SK-N-MC (cell line): ENCODE results near the gene PRPF19.

Source experiments
- DNase-seq: peaks from one replicate; pipeline ENCODE4 v3.0.0-alpha.2; 2011; ENCODE audit warnings: low read depth, low spot score
- H3K27ac ChIP-seq: fragments of 200-600 bp; sonication (generic); 2 replicates; pipeline ENCODE4 v1.5.1; 2016; ENCODE audit warnings: mixed run types
- H3K36me3 ChIP-seq: fragments of 200-600 bp; sonication (generic); 2 replicates; pipeline ENCODE4 v1.6.1; 2017; ENCODE audit warnings: antibody characterized with exemption, low read length, mixed read lengths; ENCODE audit not compliant: insufficient read depth
- H3K4me3 ChIP-seq: fragments of 200-600 bp; sonication (generic); 2 replicates; pipeline ENCODE4 v1.5.1; 2016
- H3K9ac ChIP-seq: fragments of 200-600 bp; sonication (generic); 2 replicates; pipeline ENCODE4 v1.8.0; 2017; ENCODE audit warnings: mixed run types, mixed read lengths; ENCODE audit not compliant: insufficient read length
- H3K9me3 ChIP-seq: fragments of 200-600 bp; sonication (generic); 2 replicates; pipeline ENCODE4 v1.6.1; 2017; ENCODE audit warnings: low read depth, mild to moderate bottlenecking, antibody characterized with exemption, low read length, moderate library complexity, mixed read lengths
- EZH2 ChIP-seq: fragments of 200-600 bp; sonication (generic); IDR thresholded peaks from one replicate; pipeline ENCODE4 v1.6.1; 2017; ENCODE audit warnings: antibody characterized with exemption
- FOXP2 ChIP-seq: optimal IDR thresholded peaks from 2 replicates; pipeline ENCODE3; 2011; ENCODE audit warnings: mild to moderate bottlenecking, moderate library complexity; ENCODE audit not compliant: insufficient read depth; ENCODE audit errors: extremely low read length, control extremely low read depth
- POLR2AphosphoS5 ChIP-seq: IDR thresholded peaks from 2 replicates; pipeline ENCODE4 v1.6.1; 2012; ENCODE audit warnings: mild to moderate bottlenecking, low read depth, low read length, borderline replicate concordance

PRPF19 gene

GRCh38 chr11:60921777-60922335, 15.5 kb upstream of the PRPF19 start:
- TF ChIP-seq POLR2AphosphoS5: no peak
- no peak for TF ChIP-seq FOXP2
- no peak for TF ChIP-seq EZH2
- Histone ChIP-seq H3K9ac (no peak overlapping the region), H3K9me3 (no peaks in the 10 kb centered on the region), H3K4me3 (no peak overlapping the region), H3K27ac (no peak overlapping the region), H3K36me3 (peaks cover 53% of the 10 kb centered on the region)
- DNase-seq: no peak

- Histone ChIP-seq H3K9me3 (no peaks in the 10 kb centered on the region), H3K27ac (no peak overlapping the region), H3K4me3 (no peak overlapping the region), H3K36me3 (peaks cover 53% of the 10 kb centered on the region), H3K9ac (no peak overlapping the region)
- DNase-seq: no peak
- no peak for TF ChIP-seq FOXP2
- no peak for TF ChIP-seq POLR2AphosphoS5
- no peak for TF ChIP-seq EZH2
Measured at GRCh38 chr11:60921259-60921658, 14.9 kb upstream of the PRPF19 start.

GRCh38 chr11:60919956-60920355, 13.6 kb upstream of the PRPF19 start:
- H3K9ac ChIP-seq: no peak overlapping the region
- H3K27ac ChIP-seq: no peak overlapping the region
- H3K36me3 ChIP-seq: peaks cover 53% of the 10 kb centered on the region
- H3K9me3 ChIP-seq: no peaks in the 10 kb centered on the region
- H3K4me3 ChIP-seq: no peak overlapping the region
- TF ChIP-seq POLR2AphosphoS5: no peak
- no peak for TF ChIP-seq EZH2
- no peak for TF ChIP-seq FOXP2
- DNase-seq: no peak

- Histone ChIP-seq H3K4me3 (no peak overlapping the region), H3K9ac (no peak overlapping the region), H3K27ac (no peak overlapping the region), H3K9me3 (no peaks in the 10 kb centered on the region), H3K36me3 (peaks cover 53% of the 10 kb centered on the region)
- TF ChIP-seq EZH2: no peak
- no peak for TF ChIP-seq FOXP2
- TF ChIP-seq POLR2AphosphoS5: no peak
- DNase-seq: no peak
Measured at GRCh38 chr11:60919320-60919719, 12.9 kb upstream of the PRPF19 start.

- Histone ChIP-seq H3K36me3 (peaks cover 53% of the 10 kb centered on the region), H3K9ac (no peak overlapping the region), H3K9me3 (no peaks in the 10 kb centered on the region), H3K4me3 (no peak overlapping the region), H3K27ac (no peak overlapping the region)
- DNase-seq: no peak
- no peak for TF ChIP-seq POLR2AphosphoS5
- no peak for TF ChIP-seq EZH2
- TF ChIP-seq FOXP2: no peak
Measured at GRCh38 chr11:60918939-60919265, 12.5 kb upstream of the PRPF19 start.

- Histone ChIP-seq H3K9ac (no peak overlapping the region), H3K27ac (no peak overlapping the region), H3K4me3 (no peak overlapping the region), H3K36me3 (peaks cover 53% of the 10 kb centered on the region), H3K9me3 (no peaks in the 10 kb centered on the region)
- TF ChIP-seq EZH2: no peak
- TF ChIP-seq FOXP2: no peak
- TF ChIP-seq POLR2AphosphoS5: no peak
- no peak for DNase-seq
Measured at GRCh38 chr11:60918251-60918938, 12.0 kb upstream of the PRPF19 start.

GRCh38 chr11:60917267-60917666, 10.9 kb upstream of the PRPF19 start:
- Histone ChIP-seq H3K36me3 (peaks cover 45% of the 10 kb centered on the region), H3K4me3 (no peak overlapping the region), H3K27ac (no peak overlapping the region), H3K9ac (no peak overlapping the region), H3K9me3 (no peaks in the 10 kb centered on the region)
- no peak for DNase-seq
- TF ChIP-seq FOXP2: no peak
- TF ChIP-seq EZH2: no peak
- no peak for TF ChIP-seq POLR2AphosphoS5

GRCh38 chr11:60916669-60917206, 10.4 kb upstream of the PRPF19 start:
- H3K27ac ChIP-seq: no peak overlapping the region
- TF ChIP-seq FOXP2 (no peak), POLR2AphosphoS5 (no peak), EZH2 (no peak)
- H3K4me3 ChIP-seq: no peak overlapping the region
- no peak for DNase-seq
- H3K36me3 ChIP-seq: peaks cover 40% of the 10 kb centered on the region
- H3K9ac ChIP-seq: no peak overlapping the region
- H3K9me3 ChIP-seq: no peaks in the 10 kb centered on the region
